ENCODE measurements around the gene SLC25A1.

DNA sequence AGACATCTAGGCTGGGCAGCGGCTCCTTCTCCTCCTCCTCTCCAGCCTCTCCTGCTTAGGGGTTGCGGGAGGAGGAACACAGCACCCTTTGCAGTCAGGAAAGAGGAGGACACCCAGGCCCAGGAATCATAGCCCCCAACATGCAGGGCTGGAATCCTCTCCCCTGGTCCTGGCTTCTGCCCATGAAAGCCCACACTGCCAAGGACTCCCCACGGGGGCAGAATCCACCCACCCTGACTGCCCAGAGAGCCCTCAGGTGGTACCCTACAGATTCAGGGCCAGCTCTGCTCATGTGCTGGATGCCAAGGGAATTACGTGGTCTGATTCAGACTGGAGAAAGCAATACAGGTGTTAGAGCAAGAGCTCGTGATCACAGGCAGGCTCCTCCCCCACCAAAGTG is 38.6 kb downstream of the SLC25A1 start:
- TF ChIP-seq EZH2 (IDR thresholded peaks at IDR 0.05; ENCODE audit: borderline replicate concordance), result no peak
- TF ChIP-seq, protein P1, sequence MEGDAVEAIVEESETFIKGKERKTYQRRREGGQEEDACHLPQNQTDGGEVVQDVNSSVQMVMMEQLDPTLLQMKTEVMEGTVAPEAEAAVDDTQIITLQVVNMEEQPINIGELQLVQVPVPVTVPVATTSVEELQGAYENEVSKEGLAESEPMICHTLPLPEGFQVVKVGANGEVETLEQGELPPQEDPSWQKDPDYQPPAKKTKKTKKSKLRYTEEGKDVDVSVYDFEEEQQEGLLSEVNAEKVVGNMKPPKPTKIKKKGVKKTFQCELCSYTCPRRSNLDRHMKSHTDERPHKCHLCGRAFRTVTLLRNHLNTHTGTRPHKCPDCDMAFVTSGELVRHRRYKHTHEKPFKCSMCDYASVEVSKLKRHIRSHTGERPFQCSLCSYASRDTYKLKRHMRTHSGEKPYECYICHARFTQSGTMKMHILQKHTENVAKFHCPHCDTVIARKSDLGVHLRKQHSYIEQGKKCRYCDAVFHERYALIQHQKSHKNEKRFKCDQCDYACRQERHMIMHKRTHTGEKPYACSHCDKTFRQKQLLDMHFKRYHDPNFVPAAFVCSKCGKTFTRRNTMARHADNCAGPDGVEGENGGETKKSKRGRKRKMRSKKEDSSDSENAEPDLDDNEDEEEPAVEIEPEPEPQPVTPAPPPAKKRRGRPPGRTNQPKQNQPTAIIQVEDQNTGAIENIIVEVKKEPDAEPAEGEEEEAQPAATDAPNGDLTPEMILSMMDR (IDR thresholded peaks at IDR 0.05; ENCODE audit: poor library complexity), result no peak
